K562 (cell line): Measurements from ENCODE around the gene CCDC185. TPM values are rescaled to one million over a fixed set of nuclear protein-coding genes. Genes with fewer than 3 reads are reported as not detected.

ENCODE experiments used
- ATAC-seq: fragments of 200-7000 bp; cut with Tn5 transposase; 3 replicates; pipeline ENCODE4 v1.9.1; 2020; ENCODE audit warnings: moderate library complexity
- BruUV-seq: library from RNA; stranded (reverse); fragments of 400-500 nt; replicated peaks from 2 replicates; lab custom pipeline; 2021; lab: Mats Ljungman, UMichigan
- CTCF ChIA-PET: fragments of 300-600 bp; formaldehyde crosslinking; extraction: SDS; loops from one replicate; lab custom pipeline; 2021; ENCODE audit warnings: low intra/inter-chr PET ratio; lab: Yijun Ruan, JAX
- POLR2A ChIA-PET: fragments of 300-600, 350-650 bp; sonication (Branson Sonifier 250); formaldehyde crosslinking; extraction: SDS; loops from one replicate; lab custom pipeline; 2021; ENCODE audit warnings: antibody characterized with exemption, inconsistent platforms; lab: Yijun Ruan, JAX
- DNase-seq, 4 experiments: peaks; one replicate each; pipeline versions ENCODE4 v3.0.0 to v3.0.0-alpha.2; 2011 to 2018; ENCODE audit warnings: low spot score in 3 of 4, mixed read lengths in 3 of 4; ENCODE audit errors: extremely low read depth in 1 of 4
- FAIRE-seq: peaks from 2 replicates; lab custom pipeline; 2011; peaks lifted over from hg19 to GRCh38; lab: Jason Lieb, UNC
- H2AFZ ChIP-seq: 2 replicates; pipeline ENCODE4 v1.6.0; 2011; ENCODE audit warnings: low read depth, low read length, control low read depth, inconsistent platforms
- H3K27ac ChIP-seq: fragments of 200-600 bp; 3 replicates; pipeline ENCODE4 v1.8.0; 2011; ENCODE audit warnings: low read depth, mild to moderate bottlenecking, control low read depth, inconsistent platforms, low read length, moderate library complexity, mixed read lengths; ENCODE audit errors: extremely low read depth
- H3K27me3 ChIP-seq, 2 experiments: fragments of 300-600 bp in 1 of 2; 2 replicates in 1 of 2; 3 replicates in 1 of 2; pipeline versions ENCODE4 v1.6.0 to v1.8.0; 2011; ENCODE audit warnings: inconsistent platforms in 2 of 2, low read length in 2 of 2, mild to moderate bottlenecking in 1 of 2, mixed read lengths in 1 of 2, moderate library complexity in 1 of 2; ENCODE audit not compliant: control insufficient read depth in 2 of 2, insufficient read depth in 2 of 2
- H3K36me3 ChIP-seq: fragments of 300-600 bp; 3 replicates; pipeline ENCODE4 v1.8.0; 2011; ENCODE audit warnings: mild to moderate bottlenecking, low read length, inconsistent platforms; ENCODE audit not compliant: control insufficient read depth, insufficient read depth
- H3K4me1 ChIP-seq, 2 experiments: fragments of 200-600 bp in 1 of 2; replicated peaks in 1 of 2; 2 replicates in 1 of 2; 3 replicates in 1 of 2; pipeline versions ENCODE4 v1.5.1 to v1.8.0; 2011; ENCODE audit warnings: inconsistent platforms in 2 of 2, low read length in 2 of 2, mild to moderate bottlenecking in 1 of 2, mixed read lengths in 1 of 2, moderate library complexity in 1 of 2; ENCODE audit not compliant: control insufficient read depth in 2 of 2, insufficient read depth in 2 of 2
- H3K4me2 ChIP-seq: 2 replicates; pipeline ENCODE4 v1.6.1; 2011; ENCODE audit warnings: low read length, control low read depth, inconsistent platforms, mixed read lengths; ENCODE audit not compliant: insufficient read depth
- H3K4me3 ChIP-seq: fragments of 200-600 bp; sonication (generic), shearing (Covaris generic); 2 replicates; pipeline ENCODE4 v1.5.1; 2016; ENCODE audit warnings: control low read depth, inconsistent platforms
- H3K79me2 ChIP-seq: fragments of 200-600 bp; 3 replicates; pipeline ENCODE4 v1.8.0; 2011; ENCODE audit warnings: low read length, inconsistent platforms; ENCODE audit not compliant: control insufficient read depth, insufficient read depth
- H3K9ac ChIP-seq, 2 experiments: 2 replicates each; pipeline versions ENCODE4 v1.6.0 to v1.6.1; 2011; ENCODE audit warnings: low read depth in 2 of 2, low read length in 2 of 2, control low read depth in 1 of 2, inconsistent platforms in 1 of 2, mild to moderate bottlenecking in 1 of 2, mixed read lengths in 1 of 2; ENCODE audit not compliant: insufficient read depth in 1 of 2
- H3K9me1 ChIP-seq: one replicate; pipeline ENCODE4 v1.6.0; 2011; ENCODE audit warnings: inconsistent platforms, mild to moderate bottlenecking, low read length, moderate library complexity; ENCODE audit not compliant: control insufficient read depth, insufficient read depth
- H3K9me3 ChIP-seq: replicated peaks from 2 replicates; pipeline ENCODE4 v1.5.1; 2011; ENCODE audit warnings: low read depth, low read length, inconsistent platforms; ENCODE audit not compliant: control insufficient read depth, insufficient read depth
- H4K20me1 ChIP-seq: replicated peaks from 2 replicates; pipeline ENCODE4 v1.6.1; 2011; ENCODE audit warnings: low read length, inconsistent platforms, mixed read lengths; ENCODE audit not compliant: control insufficient read depth, insufficient read depth
- CREBBP ChIP-seq: IDR thresholded peaks from one replicate; pipeline ENCODE4 v1.6.1; 2012; ENCODE audit warnings: low read depth, mild to moderate bottlenecking, control low read depth, inconsistent platforms, low read length
- NFE2 ChIP-seq: IDR thresholded peaks from 2 replicates; pipeline ENCODE4 v1.6.1; 2014; ENCODE audit warnings: antibody characterized with exemption, low read depth
- ZZZ3 ChIP-seq: fragments of 450-650 bp; IDR thresholded peaks from 2 replicates; pipeline ENCODE4 v1.6.1; 2016; ENCODE audit warnings: antibody characterized with exemption, mild to moderate bottlenecking, moderate library complexity
- WGBS: fragments of 100-300 bp; shearing (Covaris generic); methylation state at CpG from one replicate; pipeline ENCODE4 v1.1.6; 2016; ENCODE audit warnings: low coverage, mixed read lengths; ENCODE audit not compliant: insufficient coverage; ENCODE audit errors: missing lambda C conversion rate; 5-methylcytosine and 5-hydroxymethylcytosine counted together
- in situ Hi-C: fragments of 300-500 bp; cut with MboI; formaldehyde crosslinking; loops from 4 replicates; pipeline ENCODE4 v1.15.0; 2018; ENCODE audit warnings: inconsistent platforms, mixed read lengths
- intact Hi-C: fragments of 100-400 bp; cut with micrococcal nuclease; formaldehyde crosslinking; loops from 2 replicates; pipeline ENCODE4 v1.14.2; 2022
- polyA plus RNA-seq, 8 experiments: library from polyadenylated mRNA; depleted of rRNA in 4 of 8; stranded (reverse) in 5 of 8; unstranded in 3 of 8; fragments of >200 nt; fragmentation: Nextera tagmentation in 2 of 8; fragmentation: Illumina TruSeq in 1 of 8; extraction: Ambion mirVana in 2 of 8; extraction: Trizol in 1 of 8; gene quantifications; 2 replicates each; pipeline versions ENCODE4 v1.2.1 to v1.2.3, GENCODE V29; 2011 to 2014; ENCODE audit warnings: inconsistent platforms in 1 of 8, missing spikeins in 1 of 8
- total RNA-seq, 7 experiments: library from RNA; depleted of rRNA in 6 of 7; stranded (reverse); fragments of >200 nt in 6 of 7; fragmentation: Illumina TruSeq in 2 of 7; extraction: Trizol in 2 of 7; gene quantifications; 2 replicates each; pipeline versions ENCODE4 v1.2.1 to v1.2.3, GENCODE V29; 2011 to 2021; ENCODE audit warnings: low replicate concordance in 1 of 7
- TF ChIP-seq, protein P1 (sequence below): fragments of 450-650 bp; IDR thresholded peaks from 2 replicates; pipeline ENCODE4 v1.6.1; 2017; ENCODE audit warnings: mild to moderate bottlenecking, moderate library complexity

CCDC185 gene
- total and polyA plus RNA-seq, 9 of the 15 experiments (the other 6 are each of a cell fraction or from before 2014, with no cell fraction given) = not detected

DNA sequence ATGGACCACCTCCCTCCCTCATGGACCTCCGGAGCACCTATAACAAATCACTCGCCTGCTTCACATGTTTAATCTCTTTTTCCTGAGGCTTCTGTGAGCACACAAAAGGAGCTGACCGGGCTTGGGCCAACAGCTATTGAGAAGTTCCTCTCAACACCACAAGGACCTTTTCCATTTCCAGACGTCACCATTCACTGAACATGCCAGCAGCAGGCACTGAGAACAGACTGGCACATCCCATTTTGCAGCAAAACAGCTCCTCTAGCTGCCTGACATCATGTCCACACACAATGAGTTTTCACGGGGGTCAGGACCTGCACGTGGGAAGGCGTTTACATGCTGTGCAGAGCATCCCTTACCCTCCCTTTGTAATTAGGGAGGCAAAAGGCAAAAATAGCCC, 40.3 kb upstream of the CCDC185 start (continued):
- TF ChIP-seq ZZZ3 = no peak
- TF ChIP-seq, protein P1, sequence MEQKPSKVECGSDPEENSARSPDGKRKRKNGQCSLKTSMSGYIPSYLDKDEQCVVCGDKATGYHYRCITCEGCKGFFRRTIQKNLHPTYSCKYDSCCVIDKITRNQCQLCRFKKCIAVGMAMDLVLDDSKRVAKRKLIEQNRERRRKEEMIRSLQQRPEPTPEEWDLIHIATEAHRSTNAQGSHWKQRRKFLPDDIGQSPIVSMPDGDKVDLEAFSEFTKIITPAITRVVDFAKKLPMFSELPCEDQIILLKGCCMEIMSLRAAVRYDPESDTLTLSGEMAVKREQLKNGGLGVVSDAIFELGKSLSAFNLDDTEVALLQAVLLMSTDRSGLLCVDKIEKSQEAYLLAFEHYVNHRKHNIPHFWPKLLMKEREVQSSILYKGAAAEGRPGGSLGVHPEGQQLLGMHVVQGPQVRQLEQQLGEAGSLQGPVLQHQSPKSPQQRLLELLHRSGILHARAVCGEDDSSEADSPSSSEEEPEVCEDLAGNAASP = no peak

DNA sequence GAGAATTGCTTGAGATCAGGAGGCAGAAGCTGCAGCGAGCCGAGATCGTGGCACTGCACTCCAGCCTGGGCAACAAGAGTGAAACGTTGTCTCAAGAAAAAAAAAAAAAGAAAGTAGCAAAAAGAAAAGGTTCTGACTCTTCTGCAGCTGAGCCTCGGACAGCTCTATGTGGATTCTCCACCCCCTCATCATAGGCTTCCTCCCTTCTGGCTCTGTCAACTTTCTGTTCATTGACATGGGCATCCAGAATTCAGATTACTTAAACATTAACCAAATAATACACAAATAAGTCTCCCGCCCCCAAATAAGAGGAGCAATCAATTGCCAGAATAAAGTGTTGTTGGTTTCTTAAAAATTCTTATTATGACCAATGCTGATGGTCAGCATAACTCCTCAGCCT, 39.3 kb upstream of the CCDC185 start:
- Histone ChIP-seq H3K4me3 (no peak overlapping the region), H2AFZ (no peak overlapping the region), H3K27ac (no peak overlapping the region), H3K4me1 (no peaks in the 10 kb centered on the region), H4K20me1 (no peaks in the 10 kb centered on the region), H3K27me3 (peaks cover 4 to 42% of the 10 kb centered on the region in 2 experiments; a peak in 3 of 5 replicates), H3K9me1 (no peaks in the 10 kb centered on the region), H3K9me3 (no peaks in the 10 kb centered on the region), H3K79me2 (no peaks in the 10 kb centered on the region), H3K4me2 (no peak overlapping the region), H3K9ac (no peak overlapping the region)
- intact Hi-C loops (no loop called here), in situ Hi-C loops (no loop called here)
- DNase-seq (no peak), ATAC-seq (no peak), FAIRE-seq (no peak)
- 7% methylated on average over 3 of the region's 6 CpGs for WGBS
- CTCF ChIA-PET = no interaction called here
- no TSS peak for BruUV-seq
- no peak for TF ChIP-seq NFE2
- TF ChIP-seq CREBBP = no peak
- TF ChIP-seq, all 486 proteins: peak for 0
- POLR2A ChIA-PET = no interaction called here
- no peaks in the 10 kb centered on the region for H3K36me3 ChIP-seq
